Measurements from ENCODE around the gene CA10.

CA10 gene

DNA sequence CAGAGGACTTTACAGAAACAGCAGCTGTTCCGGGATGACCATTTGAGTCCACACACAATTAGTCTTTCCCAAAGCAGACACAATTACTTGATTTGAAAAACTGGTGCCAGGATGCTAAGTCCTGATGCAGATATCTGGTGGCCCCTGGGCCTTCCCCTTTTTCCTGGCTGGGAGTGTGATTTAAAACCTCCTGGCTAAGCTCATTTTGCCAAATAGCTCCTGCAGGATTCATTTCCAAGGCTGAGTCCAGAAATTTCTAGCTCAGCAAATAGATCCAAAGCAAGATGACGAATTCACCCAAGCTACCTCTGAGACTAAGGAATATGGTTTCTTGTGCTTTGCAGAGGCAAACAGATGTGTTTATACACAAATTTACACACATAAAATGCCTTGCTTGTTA is 422.2 kb downstream of the CA10 start:
- DNase-seq = no peak
- H3K9me3 ChIP-seq (ENCODE audit: severe bottlenecking) = no peaks in the 10 kb centered on the region
- H3K27me3 ChIP-seq (ENCODE audit: insufficient read depth, low read depth, severe bottlenecking) = no peaks in the 10 kb centered on the region
- no peak overlapping the region for H3K4me3 ChIP-seq (ENCODE audit: low read depth, low read length)
- TF ChIP-seq, protein P1, sequence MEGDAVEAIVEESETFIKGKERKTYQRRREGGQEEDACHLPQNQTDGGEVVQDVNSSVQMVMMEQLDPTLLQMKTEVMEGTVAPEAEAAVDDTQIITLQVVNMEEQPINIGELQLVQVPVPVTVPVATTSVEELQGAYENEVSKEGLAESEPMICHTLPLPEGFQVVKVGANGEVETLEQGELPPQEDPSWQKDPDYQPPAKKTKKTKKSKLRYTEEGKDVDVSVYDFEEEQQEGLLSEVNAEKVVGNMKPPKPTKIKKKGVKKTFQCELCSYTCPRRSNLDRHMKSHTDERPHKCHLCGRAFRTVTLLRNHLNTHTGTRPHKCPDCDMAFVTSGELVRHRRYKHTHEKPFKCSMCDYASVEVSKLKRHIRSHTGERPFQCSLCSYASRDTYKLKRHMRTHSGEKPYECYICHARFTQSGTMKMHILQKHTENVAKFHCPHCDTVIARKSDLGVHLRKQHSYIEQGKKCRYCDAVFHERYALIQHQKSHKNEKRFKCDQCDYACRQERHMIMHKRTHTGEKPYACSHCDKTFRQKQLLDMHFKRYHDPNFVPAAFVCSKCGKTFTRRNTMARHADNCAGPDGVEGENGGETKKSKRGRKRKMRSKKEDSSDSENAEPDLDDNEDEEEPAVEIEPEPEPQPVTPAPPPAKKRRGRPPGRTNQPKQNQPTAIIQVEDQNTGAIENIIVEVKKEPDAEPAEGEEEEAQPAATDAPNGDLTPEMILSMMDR (IDR thresholded peaks at IDR 0.05; ENCODE audit: low read depth, low read length) = no peak
- no peak overlapping the region for H3K27ac ChIP-seq
- no peaks in the 10 kb centered on the region for H3K36me3 ChIP-seq

DNA sequence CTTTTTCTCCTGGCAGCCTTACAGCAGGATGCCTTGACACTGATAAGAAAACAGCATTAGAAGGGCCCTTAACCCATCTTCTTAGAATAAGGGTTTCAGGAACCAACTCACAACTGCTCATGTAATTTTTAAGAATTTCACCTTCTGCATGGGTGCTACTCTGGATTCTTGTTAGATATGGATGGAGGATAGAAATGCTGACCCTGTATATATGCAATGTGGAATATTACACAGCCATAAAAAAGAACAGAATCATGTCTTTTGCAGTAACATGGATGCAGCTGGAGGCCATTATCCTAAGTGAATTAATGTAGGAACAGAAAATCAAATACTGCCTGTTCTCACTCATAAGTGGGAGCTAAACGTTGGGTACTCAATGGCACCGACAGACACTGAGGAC is 423.5 kb downstream of the CA10 start:
- Histone ChIP-seq H3K27me3 (ENCODE audit: insufficient read depth, low read depth, severe bottlenecking) (no peaks in the 10 kb centered on the region), H3K36me3 (no peaks in the 10 kb centered on the region), H3K27ac (no peak overlapping the region), H3K9me3 (ENCODE audit: severe bottlenecking) (no peaks in the 10 kb centered on the region), H3K4me3 (ENCODE audit: low read depth, low read length) (no peak overlapping the region)
- TF ChIP-seq, protein P1 (IDR thresholded peaks at IDR 0.05; ENCODE audit: low read depth, low read length) = no peak
- DNase-seq = no peak

DNA sequence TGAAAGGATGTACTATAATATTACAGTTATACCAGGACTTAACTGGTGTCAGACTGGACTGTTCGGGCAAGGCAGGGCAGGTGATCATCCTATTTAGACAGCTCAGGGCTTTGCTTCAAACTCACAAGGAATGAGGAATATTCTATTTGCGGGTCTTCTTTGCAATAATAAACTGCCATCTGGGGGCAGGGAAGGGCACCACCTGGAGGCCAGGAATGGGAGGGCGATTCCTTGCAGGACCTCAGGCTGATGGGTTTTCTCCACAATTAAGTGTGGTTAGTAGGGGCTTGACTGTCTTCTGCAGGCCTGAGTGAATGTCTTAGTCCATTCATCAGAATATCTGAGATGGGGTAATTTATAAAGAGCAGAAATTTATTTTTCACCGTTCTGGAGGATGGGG is 424.1 kb downstream of the CA10 start:
- no peaks in the 10 kb centered on the region for H3K27me3 ChIP-seq (ENCODE audit: insufficient read depth, low read depth, severe bottlenecking)
- no peak overlapping the region for H3K27ac ChIP-seq
- TF ChIP-seq, protein P1 (IDR thresholded peaks at IDR 0.05; ENCODE audit: low read depth, low read length) = peak; percentile 59
- H3K9me3 ChIP-seq (ENCODE audit: severe bottlenecking) = no peaks in the 10 kb centered on the region
- DNase-seq = peak; percentile 26
- no peak overlapping the region for H3K4me3 ChIP-seq (ENCODE audit: low read depth, low read length)
- H3K36me3 ChIP-seq = no peaks in the 10 kb centered on the region

DNA sequence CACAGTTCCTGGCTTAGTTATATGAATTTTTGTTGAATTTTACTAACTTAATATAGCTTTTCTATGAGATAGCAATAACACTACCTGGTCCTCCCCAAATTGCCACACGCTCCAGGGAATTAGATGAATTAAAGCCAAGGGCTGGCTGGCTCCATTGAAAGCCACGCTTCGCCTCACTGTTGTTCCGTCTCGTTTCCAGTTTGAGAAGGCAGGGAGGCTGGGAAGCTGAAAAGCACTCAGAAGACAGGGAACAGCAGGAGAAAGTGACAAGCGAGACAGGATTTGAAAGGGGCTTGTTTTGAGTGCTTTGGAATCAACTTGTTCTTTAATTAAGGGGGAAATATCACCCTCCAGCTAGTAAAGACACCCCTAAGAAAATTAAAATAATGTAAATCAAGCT is 425.3 kb downstream of the CA10 start:
- Histone ChIP-seq H3K4me3 (ENCODE audit: low read depth, low read length) (no peak overlapping the region), H3K27ac (no peak overlapping the region), H3K9me3 (ENCODE audit: severe bottlenecking) (no peaks in the 10 kb centered on the region), H3K27me3 (ENCODE audit: insufficient read depth, low read depth, severe bottlenecking) (no peaks in the 10 kb centered on the region), H3K36me3 (no peaks in the 10 kb centered on the region)
- TF ChIP-seq, protein P1 (IDR thresholded peaks at IDR 0.05; ENCODE audit: low read depth, low read length) = no peak
- no peak for DNase-seq

DNA sequence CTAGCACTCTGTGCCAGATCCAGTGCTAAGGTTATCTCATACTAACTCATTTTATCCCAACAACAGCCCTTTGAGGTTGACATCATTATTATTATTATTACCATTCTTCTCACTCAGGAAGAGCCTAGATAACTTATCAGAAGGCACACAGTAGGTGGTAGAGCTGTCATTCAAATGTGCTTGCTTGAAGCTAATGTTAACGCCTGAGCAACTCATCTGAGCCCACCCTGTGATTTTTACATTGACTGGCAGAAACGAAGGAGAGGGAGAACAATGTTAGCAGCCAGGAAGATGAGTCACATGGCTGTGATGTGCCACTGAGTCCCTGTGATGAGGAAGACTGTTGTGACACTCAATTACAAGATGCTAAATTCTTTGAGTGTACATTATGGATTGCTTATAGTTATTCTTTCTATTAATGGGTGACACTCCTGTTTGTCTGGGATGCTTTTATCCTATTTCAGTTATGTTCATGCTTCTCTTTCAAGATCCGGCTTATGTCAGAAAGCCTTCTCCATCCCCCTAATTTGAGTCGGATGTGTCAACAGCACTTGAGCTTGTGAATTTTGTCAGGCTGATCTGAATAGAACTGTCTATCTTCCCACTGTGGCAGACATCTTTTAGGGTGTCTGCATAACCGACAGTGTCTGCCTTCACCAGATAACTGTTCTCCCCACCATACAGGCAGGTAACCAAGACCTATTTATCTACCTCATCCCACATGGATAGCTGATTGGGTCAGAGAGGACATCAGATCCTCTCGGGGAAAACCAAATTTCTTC is 426.4 kb downstream of the CA10 start:
- H3K27me3 ChIP-seq (ENCODE audit: insufficient read depth, low read depth, severe bottlenecking) = no peaks in the 10 kb centered on the region
- H3K27ac ChIP-seq = no peak overlapping the region
- H3K4me3 ChIP-seq (ENCODE audit: low read depth, low read length) = no peak overlapping the region
- TF ChIP-seq, protein P1 (IDR thresholded peaks at IDR 0.05; ENCODE audit: low read depth, low read length) = no peak
- no peak for DNase-seq
- H3K36me3 ChIP-seq = no peaks in the 10 kb centered on the region
- no peaks in the 10 kb centered on the region for H3K9me3 ChIP-seq (ENCODE audit: severe bottlenecking)

Data from WERI-Rb-1 (cell line).